Measurements from ENCODE around the gene NR4A3.

Gene NR4A3

DNA sequence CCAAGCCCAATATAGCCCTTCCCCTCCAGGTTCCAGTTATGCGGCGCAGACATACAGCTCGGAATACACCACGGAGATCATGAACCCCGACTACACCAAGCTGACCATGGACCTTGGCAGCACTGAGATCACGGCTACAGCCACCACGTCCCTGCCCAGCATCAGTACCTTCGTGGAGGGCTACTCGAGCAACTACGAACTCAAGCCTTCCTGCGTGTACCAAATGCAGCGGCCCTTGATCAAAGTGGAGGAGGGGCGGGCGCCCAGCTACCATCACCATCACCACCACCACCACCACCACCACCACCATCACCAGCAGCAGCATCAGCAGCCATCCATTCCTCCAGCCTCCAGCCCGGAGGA lies 6.3 kb downstream of the NR4A3 start:
- H3K9me2 ChIP-seq (replicated peaks; ENCODE audit: low read depth, low read length), result no peaks in the 10 kb centered on the region
- TF ChIP-seq, protein P1, sequence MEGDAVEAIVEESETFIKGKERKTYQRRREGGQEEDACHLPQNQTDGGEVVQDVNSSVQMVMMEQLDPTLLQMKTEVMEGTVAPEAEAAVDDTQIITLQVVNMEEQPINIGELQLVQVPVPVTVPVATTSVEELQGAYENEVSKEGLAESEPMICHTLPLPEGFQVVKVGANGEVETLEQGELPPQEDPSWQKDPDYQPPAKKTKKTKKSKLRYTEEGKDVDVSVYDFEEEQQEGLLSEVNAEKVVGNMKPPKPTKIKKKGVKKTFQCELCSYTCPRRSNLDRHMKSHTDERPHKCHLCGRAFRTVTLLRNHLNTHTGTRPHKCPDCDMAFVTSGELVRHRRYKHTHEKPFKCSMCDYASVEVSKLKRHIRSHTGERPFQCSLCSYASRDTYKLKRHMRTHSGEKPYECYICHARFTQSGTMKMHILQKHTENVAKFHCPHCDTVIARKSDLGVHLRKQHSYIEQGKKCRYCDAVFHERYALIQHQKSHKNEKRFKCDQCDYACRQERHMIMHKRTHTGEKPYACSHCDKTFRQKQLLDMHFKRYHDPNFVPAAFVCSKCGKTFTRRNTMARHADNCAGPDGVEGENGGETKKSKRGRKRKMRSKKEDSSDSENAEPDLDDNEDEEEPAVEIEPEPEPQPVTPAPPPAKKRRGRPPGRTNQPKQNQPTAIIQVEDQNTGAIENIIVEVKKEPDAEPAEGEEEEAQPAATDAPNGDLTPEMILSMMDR (conservative IDR thresholded peaks at IDR 0.05; ENCODE audit: low read length), result no peak
- no peak for TF ChIP-seq EZH2phosphoT487 (IDR thresholded peaks at IDR 0.05; ENCODE audit: borderline replicate concordance)
- H3K27me3 ChIP-seq (ENCODE audit: insufficient read depth, low read length, poor library complexity, severe bottlenecking), result peaks cover 4% of the 10 kb centered on the region
- no peak overlapping the region for H3K9ac ChIP-seq (ENCODE audit: low read depth, low read length, poor library complexity, severe bottlenecking)
- 0 out of 2 replicates have a peak, but pooled peaks cover 2% of the 10 kb centered on the region for H3F3A ChIP-seq (ENCODE audit: low read depth)
- peaks cover 23% of the 10 kb centered on the region for H3K4me1 ChIP-seq (ENCODE audit: insufficient read depth, low read length, poor library complexity, severe bottlenecking)
- no peaks in the 10 kb centered on the region for H4K20me1 ChIP-seq (ENCODE audit: insufficient read depth, low read length, poor library complexity, severe bottlenecking)
- no peaks in the 10 kb centered on the region for H3K36me3 ChIP-seq (ENCODE audit: insufficient read depth, low read length)
- H3K79me2 ChIP-seq (ENCODE audit: insufficient read depth, low read length), result no peaks in the 10 kb centered on the region
- no peak overlapping the region for H3K4me3 ChIP-seq (ENCODE audit: low read length, poor library complexity, severe bottlenecking)
- no peak overlapping the region for H2AFZ ChIP-seq (ENCODE audit: low read length)
- H3K9me3 ChIP-seq (ENCODE audit: insufficient read depth, low read depth, low read length), result no peaks in the 10 kb centered on the region
- H3K4me2 ChIP-seq (ENCODE audit: low read depth, low read length, poor library complexity, severe bottlenecking), result no peak overlapping the region

DNA sequence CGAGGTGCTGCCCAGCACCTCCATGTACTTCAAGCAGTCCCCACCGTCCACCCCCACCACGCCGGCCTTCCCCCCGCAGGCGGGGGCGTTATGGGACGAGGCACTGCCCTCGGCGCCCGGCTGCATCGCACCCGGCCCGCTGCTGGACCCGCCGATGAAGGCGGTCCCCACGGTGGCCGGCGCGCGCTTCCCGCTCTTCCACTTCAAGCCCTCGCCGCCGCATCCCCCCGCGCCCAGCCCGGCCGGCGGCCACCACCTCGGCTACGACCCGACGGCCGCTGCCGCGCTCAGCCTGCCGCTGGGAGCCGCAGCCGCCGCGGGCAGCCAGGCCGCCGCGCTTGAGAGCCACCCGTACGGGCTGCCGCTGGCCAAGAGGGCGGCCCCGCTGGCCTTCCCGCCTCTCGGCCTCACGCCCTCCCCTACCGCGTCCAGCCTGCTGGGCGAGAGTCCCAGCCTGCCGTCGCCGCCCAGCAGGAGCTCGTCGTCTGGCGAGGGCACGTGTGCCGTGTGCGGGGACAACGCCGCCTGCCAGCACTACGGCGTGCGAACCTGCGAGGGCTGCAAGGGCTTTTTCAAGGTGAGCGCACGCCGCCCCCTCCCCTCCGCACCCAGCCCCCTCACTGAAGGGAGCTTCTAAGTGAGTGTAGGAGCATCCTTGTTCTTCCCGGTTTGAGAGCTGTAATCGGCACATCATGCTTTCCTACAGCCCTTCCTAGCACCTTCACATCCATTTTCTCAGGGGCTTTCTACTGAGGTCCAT lies 6.9 kb downstream of the NR4A3 start:
- Histone ChIP-seq H3K9me3 (ENCODE audit: insufficient read depth, low read depth, low read length) (no peaks in the 10 kb centered on the region), H3K79me2 (ENCODE audit: insufficient read depth, low read length) (no peaks in the 10 kb centered on the region), H3K4me3 (ENCODE audit: low read length, poor library complexity, severe bottlenecking) (no peak overlapping the region), H3K9me2 (replicated peaks; ENCODE audit: low read depth, low read length) (no peaks in the 10 kb centered on the region), H3K4me2 (ENCODE audit: low read depth, low read length, poor library complexity, severe bottlenecking) (no peak overlapping the region), H3K36me3 (ENCODE audit: insufficient read depth, low read length) (no peaks in the 10 kb centered on the region), H3K27me3 (ENCODE audit: insufficient read depth, low read length, poor library complexity, severe bottlenecking) (peaks cover 4% of the 10 kb centered on the region), H3K9ac (ENCODE audit: low read depth, low read length, poor library complexity, severe bottlenecking) (no peak overlapping the region), H2AFZ (ENCODE audit: low read length) (no peak overlapping the region), H4K20me1 (ENCODE audit: insufficient read depth, low read length, poor library complexity, severe bottlenecking) (no peaks in the 10 kb centered on the region), H3K4me1 (ENCODE audit: insufficient read depth, low read length, poor library complexity, severe bottlenecking) (peaks cover 20% of the 10 kb centered on the region), H3F3A (ENCODE audit: low read depth) (0 out of 2 replicates have a peak, but pooled peaks cover 2% of the 10 kb centered on the region)
- TF ChIP-seq, protein P1 (conservative IDR thresholded peaks at IDR 0.05; ENCODE audit: low read length), result no peak
- TF ChIP-seq EZH2phosphoT487 (IDR thresholded peaks at IDR 0.05; ENCODE audit: borderline replicate concordance), result no peak

DNA sequence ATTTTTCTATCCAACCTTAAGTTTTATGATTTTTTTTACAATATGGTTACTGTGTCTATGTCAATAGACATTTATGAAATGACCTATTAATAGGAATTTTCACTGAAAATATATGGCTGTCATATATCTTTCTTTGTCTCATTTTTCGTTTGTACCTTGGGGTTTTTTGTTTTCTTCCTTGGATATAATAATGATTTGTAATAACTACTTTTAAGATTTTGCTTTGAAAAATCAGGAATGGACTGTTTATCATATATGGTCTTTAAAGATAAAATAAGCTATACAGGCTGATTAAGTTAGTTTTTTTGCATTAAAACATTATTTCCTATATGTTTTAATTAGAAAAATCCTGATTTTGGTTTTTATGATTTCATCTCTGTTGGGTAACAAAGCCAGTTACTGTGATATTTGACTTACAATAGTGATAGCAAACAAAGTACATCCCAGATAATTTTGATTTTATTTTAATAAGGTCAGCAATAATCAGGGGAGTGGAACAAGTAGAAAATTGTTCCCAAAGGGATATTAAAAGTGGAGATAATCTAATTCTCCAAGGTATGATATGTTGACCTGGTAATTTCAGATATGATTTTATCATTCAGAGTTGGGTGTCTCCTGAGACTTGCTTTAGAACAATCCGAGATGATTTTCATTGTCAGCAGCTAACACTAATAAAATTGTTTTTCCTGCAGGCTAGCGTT lies 10.3 kb downstream of the NR4A3 start:
- Histone ChIP-seq H3K27me3 (ENCODE audit: insufficient read depth, low read length, poor library complexity, severe bottlenecking) (no peaks in the 10 kb centered on the region), H3K79me2 (ENCODE audit: insufficient read depth, low read length) (no peaks in the 10 kb centered on the region)

More for the DNA sequence above, 10.3 kb downstream of the NR4A3 start:
- Histone ChIP-seq H4K20me1 (ENCODE audit: insufficient read depth, low read length, poor library complexity, severe bottlenecking) (no peaks in the 10 kb centered on the region), H3F3A (ENCODE audit: low read depth) (no peaks in the 10 kb centered on the region), H3K4me1 (ENCODE audit: insufficient read depth, low read length, poor library complexity, severe bottlenecking) (peaks cover 16% of the 10 kb centered on the region), H3K9ac (ENCODE audit: low read depth, low read length, poor library complexity, severe bottlenecking) (no peak overlapping the region), H3K4me3 (ENCODE audit: low read length, poor library complexity, severe bottlenecking) (no peak overlapping the region), H3K9me2 (replicated peaks; ENCODE audit: low read depth, low read length) (no peaks in the 10 kb centered on the region), H3K9me3 (ENCODE audit: insufficient read depth, low read depth, low read length) (no peaks in the 10 kb centered on the region), H3K36me3 (ENCODE audit: insufficient read depth, low read length) (no peaks in the 10 kb centered on the region), H3K4me2 (ENCODE audit: low read depth, low read length, poor library complexity, severe bottlenecking) (no peak overlapping the region), H2AFZ (ENCODE audit: low read length) (no peak overlapping the region)
- TF ChIP-seq, protein P1 (conservative IDR thresholded peaks at IDR 0.05; ENCODE audit: low read length), result no peak
- TF ChIP-seq EZH2phosphoT487 (IDR thresholded peaks at IDR 0.05; ENCODE audit: borderline replicate concordance), result no peak

Data from Loucy (cell line).